Right ventricle myocardium inferior (tissue), 1 donor: ENCODE results near the gene ECM1. TPM values are rescaled to one million over a fixed set of nuclear protein-coding genes. Genes with fewer than 3 reads are reported as not detected.

Experiments
- ATAC-seq: fragments of 200-7000 bp; cut with Tn5 transposase; one replicate; pipeline ENCODE4 v1.9.1; 2020; ENCODE audit warnings: mild to moderate bottlenecking, moderate library complexity
- DNase-seq: peaks from one replicate; pipeline ENCODE4 v3.0.0; 2021; ENCODE audit errors: missing footprints
- intact Hi-C: fragments of 100-400 bp; cut with DNase I; formaldehyde crosslinking; loops from one replicate; pipeline ENCODE4 v1.11.0; 2022
- total RNA-seq: library from RNA; stranded (reverse); fragmentation: NEBNext Ultra II Directional; extraction: Animal tissue kit (Norgen Biotek cat#: 25700); gene quantifications from one replicate; pipeline ENCODE4 v1.2.1, GENCODE V29; 2021
- donor health status: DM: no; HTN: yes; CAD: no; lungs with severe emphysema.

ECM1 gene
- total RNA-seq, 1 donor from 2014 or later = 24.1 TPM

DNA sequence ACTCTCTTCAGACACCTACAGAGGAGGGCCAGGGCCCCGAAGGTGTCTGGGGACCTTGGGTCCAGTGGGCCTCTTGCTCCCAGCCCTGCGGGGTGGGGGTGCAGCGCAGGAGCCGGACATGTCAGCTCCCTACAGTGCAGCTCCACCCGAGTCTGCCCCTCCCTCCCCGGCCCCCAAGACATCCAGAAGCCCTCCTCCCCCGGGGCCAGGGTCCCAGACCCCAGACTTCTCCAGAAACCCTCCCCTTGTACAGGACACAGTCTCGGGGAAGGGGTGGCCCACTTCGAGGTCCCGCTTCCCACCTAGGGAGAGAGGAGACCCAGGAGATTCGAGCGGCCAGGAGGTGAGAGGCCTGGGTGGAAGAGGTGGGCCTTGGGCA, 45.0 kb downstream of the ECM1 start:
- DNase-seq (no peak), ATAC-seq (no peak)
- intact Hi-C loops = no loop called here

DNA sequence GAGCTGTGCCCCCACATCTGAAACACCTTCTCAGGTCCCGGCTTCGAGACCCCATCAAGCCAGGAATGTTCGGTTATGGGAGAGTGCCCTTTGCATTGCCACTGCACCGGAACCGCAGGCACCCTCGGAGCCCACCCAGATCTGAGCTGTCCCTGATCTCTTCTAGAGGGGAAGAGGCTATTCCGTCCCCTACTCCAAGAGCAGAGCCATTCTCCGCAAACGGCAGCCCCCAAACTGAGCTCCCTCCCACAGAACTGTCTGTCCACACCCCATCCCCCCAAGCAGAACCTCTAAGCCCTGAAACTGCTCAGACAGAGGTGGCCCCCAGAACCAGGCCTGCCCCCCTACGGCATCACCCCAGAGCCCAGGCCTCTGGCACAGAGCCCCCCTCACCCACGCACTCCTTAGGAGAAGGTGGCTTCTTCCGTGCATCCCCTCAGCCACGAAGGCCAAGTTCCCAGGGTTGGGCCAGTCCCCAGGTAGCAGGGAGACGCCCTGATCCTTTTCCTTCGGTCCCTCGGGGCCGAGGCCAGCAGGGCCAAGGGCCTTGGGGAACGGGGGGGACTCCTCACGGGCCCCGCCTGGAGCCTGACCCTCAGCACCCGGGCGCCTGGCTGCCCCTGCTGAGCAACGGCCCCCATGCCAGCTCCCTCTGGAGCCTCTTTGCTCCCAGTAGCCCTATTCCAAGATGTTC, 45.6 kb downstream of the ECM1 start:
- no peak for DNase-seq
- no peak for ATAC-seq
- intact Hi-C loops = no loop called here

DNA sequence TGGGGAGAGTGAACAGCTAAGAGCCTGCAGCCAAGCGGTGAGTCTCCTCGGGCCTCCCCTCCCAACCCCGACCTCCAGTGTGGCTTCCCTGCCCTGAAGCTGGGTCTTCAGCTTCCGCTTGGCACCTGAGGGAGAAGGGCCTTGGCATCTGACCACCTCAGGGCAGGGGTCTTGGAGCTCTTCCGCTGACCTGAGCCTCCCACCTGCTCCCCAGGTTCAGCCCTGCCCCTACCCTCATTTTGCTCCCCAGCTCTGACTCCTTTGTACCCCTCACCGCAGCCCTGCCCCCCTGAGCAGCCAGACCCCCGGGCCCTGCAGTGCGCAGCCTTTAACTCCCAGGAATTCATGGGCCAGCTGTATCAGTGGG, 46.2 kb downstream of the ECM1 start:
- DNase-seq = no peak
- intact Hi-C loops = no loop called here

DNA sequence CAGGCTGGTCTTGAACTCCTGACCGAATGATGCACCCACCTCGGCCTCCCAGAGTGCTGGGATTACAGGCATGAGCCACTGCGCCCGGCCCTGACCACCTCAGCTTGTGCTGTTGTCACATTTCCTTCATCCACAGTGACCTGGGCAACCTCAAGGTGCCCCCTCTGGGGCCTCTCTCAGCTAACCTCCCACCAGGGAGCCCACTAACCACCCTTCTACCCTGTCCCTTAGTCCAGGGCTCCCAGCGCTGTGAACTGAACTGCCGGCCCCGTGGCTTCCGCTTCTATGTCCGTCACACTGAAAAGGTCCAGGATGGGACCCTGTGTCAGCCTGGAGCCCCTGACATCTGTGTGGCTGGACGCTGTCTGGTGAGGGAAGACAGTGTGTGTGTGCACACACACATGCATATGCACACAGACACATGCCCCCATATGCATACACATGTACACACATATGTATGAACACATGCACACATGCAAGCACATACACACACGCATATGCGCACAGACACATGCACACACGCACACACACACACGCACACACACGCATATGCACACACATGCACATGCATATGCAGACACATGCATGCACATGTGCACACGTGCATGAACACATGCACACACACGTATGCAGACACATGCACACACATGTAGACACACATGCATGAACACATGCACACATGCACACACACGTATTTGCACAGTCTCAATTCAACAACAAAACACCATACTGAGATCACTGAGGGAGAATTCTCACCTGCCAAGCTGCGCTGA, 47.5 kb downstream of the ECM1 start:
- intact Hi-C loops = no loop called here
- ATAC-seq (no peak), DNase-seq (no peak)

More for the DNA sequence above, 46.2 kb downstream of the ECM1 start:
- ATAC-seq = no peak

DNA sequence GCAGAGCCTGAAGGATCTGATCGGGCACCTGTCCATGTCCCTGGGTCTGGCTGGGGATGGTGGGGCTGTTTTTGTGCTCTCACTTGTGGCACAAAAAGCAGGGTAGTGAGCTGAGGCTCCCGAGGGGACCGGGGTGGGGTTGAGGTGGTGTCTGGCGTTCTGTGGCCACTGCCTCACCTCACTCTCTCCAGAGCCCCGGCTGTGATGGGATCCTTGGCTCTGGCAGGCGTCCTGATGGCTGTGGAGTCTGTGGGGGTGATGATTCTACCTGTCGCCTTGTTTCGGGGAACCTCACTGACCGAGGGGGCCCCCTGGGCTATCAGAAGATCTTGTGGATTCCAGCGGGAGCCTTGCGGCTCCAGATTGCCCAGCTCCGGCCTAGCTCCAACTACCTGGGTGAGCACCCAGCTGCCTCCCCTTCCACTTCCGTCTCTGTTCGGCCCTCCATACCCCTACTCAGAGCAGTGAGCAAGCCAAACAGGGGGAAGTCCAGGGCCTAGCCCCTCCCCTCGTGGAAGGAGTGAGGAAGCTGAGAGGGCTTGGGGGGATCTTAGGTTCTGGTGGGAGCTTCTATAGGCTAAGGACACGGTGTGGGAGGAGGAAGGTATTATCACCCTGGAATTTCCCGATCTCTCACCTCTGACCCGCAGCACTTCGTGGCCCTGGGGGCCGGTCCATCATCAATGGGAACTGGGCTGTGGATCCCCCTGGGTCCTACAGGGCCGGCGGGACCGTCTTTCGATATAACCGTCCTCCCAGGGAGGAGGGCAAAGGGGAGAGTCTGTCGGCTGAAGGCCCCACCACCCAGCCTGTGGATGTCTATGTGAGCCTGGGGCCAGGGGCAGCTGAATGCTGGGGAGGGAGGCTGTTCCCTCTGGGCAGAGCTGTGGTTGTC, 48.3 kb downstream of the ECM1 start:
- intact Hi-C loops = no loop called here
- DNase-seq (no peak), ATAC-seq (no peak)

DNA sequence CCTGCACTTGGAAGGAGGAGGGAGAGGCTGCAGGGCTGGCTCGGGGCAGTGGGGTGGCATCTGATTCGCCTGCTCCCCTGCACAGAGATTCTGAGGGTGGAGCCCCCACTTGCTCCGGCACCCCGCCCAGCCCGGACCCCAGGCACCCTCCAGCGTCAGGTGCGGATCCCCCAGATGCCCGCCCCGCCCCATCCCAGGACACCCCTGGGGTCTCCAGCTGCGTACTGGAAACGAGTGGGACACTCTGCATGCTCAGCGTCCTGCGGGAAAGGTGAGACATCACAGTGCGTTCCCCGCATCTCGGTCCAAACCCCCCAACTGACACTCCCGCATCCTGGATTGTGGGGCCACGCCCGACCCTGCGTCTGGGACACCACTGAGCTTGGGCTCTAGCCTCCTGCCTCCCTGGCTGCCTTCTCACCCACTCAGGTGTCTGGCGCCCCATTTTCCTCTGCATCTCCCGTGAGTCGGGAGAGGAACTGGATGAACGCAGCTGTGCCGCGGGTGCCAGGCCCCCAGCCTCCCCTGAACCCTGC, 49.2 kb downstream of the ECM1 start:
- no peak for DNase-seq
- ATAC-seq = no peak
- intact Hi-C loops = no loop called here

DNA sequence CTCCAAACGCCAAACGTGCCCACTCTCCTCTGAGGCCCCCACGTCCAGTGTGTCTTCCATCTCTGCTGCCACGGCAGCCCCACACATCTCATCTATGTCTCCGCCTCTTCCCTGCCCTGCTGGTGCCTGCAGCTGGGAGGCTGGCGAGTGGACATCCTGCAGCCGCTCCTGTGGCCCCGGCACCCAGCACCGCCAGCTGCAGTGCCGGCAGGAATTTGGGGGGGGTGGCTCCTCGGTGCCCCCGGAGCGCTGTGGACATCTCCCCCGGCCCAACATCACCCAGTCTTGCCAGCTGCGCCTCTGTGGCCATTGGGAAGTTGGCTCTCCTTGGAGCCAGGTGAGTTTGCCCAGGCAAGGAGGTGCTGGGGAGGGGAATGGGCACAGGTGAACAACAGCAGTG, 49.9 kb downstream of the ECM1 start:
- DNase-seq (no peak), ATAC-seq (no peak)
- intact Hi-C loops = no loop called here

DNA sequence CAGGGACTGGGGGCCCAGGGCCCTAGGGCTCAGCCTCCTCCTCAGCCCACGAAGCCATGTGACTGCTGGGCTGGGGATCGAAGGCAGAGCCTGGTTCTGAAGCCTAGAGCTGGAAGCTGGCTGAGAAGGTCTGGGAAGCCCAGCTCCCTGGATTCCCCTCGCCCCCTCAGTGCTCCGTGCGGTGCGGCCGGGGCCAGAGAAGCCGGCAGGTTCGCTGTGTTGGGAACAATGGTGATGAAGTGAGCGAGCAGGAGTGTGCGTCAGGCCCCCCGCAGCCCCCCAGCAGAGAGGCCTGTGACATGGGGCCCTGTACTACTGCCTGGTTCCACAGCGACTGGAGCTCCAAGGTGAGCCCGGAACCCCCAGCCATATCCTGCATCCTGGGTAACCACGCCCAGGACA, 50.4 kb downstream of the ECM1 start:
- DNase-seq (no peak), ATAC-seq (no peak)
- intact Hi-C loops = no loop called here

DNA sequence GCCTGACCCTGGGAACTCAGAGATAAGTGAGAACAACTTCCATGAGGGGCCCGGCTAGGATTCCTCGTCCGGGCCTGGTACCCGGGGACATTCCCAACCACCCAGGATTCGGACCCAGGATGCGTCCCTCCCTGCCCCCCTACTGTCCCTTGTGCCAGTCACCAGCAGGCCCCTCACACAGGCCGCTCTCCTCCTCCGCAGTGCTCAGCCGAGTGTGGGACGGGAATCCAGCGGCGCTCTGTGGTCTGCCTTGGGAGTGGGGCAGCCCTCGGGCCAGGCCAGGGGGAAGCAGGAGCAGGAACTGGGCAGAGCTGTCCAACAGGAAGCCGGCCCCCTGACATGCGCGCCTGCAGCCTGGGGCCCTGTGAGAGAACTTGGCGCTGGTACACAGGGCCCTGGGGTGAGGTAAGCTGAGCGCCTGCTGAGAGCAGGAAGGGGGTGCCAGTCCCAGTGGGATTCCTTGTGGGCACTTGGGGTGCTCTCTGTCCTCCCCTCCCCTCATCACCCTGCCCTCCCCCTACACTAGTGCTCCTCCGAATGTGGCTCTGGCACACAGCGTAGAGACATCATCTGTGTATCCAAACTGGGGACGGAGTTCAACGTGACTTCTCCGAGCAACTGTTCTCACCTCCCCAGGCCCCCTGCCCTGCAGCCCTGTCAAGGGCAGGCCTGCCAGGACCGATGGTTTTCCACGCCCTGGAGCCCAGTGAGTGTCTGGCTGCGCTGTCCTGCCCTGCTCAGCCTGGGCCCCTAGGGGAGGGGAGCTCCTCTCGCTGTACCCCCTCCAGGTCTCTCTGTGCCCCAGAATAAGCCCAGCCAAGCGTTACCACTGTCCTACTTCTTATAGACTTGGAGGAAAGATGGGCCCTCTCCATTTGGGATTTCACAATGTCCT, 51.1 kb downstream of the ECM1 start:
- DNase-seq (peak; percentile 88), ATAC-seq (no peak)
- intact Hi-C loops = no loop called here

DNA sequence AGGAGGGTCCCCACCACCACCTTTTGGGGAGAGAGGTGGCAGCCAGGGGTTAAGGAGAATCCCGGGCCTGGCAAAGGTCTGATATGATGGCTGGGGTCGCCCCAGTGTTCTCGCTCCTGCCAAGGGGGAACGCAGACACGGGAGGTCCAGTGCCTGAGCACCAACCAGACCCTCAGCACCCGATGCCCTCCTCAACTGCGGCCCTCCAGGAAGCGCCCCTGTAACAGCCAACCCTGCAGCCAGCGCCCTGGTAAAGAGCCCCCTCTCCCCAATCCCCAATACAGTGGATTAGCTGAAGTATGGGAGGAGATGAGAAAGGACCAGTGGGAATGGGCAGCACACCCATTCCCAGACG, 51.7 kb downstream of the ECM1 start:
- DNase-seq (no peak), ATAC-seq (no peak)
- intact Hi-C loops = loop anchor here (1.0 to 10.0 kb wide), 6 partner anchors 53 to 447 kb away; partner anchors contain the start of genes ENSA, GOLPH3L and MINDY1

DNA sequence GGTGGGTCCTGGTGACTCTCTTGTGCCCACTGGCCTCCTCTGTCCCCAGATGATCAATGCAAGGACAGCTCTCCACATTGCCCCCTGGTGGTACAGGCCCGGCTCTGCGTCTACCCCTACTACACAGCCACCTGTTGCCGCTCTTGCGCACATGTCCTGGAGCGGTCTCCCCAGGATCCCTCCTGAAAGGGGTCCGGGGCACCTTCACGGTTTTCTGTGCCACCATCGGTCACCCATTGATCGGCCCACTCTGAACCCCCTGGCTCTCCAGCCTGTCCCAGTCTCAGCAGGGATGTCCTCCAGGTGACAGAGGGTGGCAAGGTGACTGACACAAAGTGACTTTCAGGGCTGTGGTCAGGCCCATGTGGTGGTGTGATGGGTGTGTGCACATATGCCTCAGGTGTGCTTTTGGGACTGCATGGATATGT, 52.1 kb downstream of the ECM1 start:
- peak; percentile 90 for DNase-seq
- intact Hi-C loops = loop anchor here (1.0 to 10.0 kb wide), 6 partner anchors 53 to 447 kb away; partner anchors contain the start of genes ENSA, GOLPH3L and MINDY1
- ATAC-seq = peak; percentile 18

DNA sequence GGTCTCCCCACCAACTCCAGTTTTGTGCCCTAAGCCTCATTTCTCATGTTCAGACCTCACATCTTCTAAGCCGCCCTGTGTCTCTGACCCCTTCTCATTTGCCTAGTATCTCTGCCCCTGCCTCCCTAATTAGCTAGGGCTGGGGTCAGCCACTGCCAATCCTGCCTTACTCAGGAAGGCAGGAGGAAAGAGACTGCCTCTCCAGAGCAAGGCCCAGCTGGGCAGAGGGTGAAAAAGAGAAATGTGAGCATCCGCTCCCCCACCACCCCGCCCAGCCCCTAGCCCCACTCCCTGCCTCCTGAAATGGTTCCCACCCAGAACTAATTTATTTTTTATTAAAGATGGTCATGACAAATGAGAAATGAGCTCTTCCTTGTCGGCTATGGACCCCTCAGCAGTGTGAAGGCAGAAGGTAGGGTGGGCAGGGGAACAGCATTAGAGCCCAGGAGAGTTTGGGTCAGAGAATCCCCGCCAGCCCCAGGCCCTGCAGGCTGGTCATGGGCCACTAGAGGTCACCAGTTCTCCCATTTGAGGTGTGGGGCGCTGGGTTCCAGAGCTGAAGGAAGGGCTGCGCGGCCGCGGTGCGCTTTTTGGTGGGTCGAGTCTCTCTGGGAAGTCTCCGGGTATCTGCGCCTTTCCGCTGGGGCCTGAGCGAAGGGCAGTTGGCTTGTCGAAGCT, 52.8 kb downstream of the ECM1 start:
- DNase-seq (peak; percentile 94), ATAC-seq (peak; percentile 57)
- intact Hi-C loops = loop anchor here (1.0 to 10.0 kb wide), 7 partner anchors 18 to 446 kb away; partner anchors contain the start of genes ENSA, GOLPH3L and MINDY1

DNA sequence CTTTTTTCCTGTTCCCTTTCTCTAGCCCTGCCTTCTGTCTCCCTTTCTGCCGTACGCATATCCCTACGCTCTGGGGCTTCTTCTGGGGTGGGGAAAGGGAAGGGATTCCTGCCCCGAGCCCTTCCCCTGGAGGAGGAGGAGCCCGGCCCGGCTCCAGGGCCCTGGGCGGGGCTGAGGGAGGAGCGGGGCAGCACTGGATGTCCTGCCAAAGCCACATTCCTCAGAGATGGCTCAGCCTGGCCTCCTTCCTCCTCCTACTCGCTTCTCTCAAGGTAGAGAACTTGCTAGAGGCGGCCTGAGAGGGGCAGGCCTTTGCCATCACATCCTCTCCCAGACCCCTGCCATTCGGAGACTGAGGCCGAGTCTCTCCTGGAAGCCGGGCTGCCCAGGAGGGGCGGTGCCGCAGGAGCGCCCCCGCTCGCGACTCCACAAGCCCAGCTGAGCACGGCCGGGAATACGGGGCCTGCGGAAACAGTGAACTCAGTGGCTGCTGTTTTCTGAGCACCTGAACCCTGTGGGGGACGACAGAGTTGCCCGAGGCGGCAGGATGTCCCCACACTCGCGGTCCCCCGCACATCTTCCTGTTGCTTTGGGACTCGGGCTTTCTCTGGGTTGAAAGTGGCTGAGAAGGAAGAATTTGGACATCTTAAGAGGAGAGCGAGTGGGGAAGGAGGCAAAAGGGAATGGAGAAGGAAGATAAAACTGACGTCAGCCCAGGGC, 53.5 kb downstream of the ECM1 start:
- peak; percentile 91 for ATAC-seq
- intact Hi-C loops = loop anchor here (1.0 to 10.0 kb wide), 6 partner anchors 17 to 445 kb away; partner anchors contain the start of genes ENSA, GOLPH3L and MINDY1
- peak; percentile 95 for DNase-seq

DNA sequence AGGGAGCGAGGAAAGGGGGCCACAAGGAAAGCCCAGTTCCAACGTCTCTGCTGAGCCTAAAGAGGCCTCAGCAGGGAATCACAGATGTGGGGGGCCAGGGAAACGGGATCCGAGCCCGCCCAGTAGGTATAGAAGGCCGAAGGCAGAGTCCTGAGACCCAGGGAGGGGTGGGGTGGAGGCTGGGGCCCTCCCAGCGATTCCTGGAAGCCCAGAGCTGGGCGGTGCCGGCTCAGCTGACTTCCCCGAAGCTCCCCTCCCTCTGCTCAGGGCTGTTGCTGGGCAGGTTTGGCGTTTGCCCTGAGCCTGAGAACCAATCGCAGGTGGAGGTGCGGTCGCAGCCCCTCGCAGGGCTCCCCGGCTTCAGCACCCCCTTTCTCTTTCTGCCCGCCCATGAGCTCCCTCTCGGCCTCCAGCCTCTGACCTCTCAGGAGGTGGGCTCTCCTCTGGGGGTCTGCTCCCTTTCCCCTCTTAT, 54.1 kb downstream of the ECM1 start:
- intact Hi-C loops = loop anchor here (1.0 to 10.0 kb wide), 6 partner anchors 16 to 445 kb away; partner anchors contain the start of genes ENSA, GOLPH3L and MINDY1
- DNase-seq (peak; percentile 97), ATAC-seq (peak; percentile 87)

DNA sequence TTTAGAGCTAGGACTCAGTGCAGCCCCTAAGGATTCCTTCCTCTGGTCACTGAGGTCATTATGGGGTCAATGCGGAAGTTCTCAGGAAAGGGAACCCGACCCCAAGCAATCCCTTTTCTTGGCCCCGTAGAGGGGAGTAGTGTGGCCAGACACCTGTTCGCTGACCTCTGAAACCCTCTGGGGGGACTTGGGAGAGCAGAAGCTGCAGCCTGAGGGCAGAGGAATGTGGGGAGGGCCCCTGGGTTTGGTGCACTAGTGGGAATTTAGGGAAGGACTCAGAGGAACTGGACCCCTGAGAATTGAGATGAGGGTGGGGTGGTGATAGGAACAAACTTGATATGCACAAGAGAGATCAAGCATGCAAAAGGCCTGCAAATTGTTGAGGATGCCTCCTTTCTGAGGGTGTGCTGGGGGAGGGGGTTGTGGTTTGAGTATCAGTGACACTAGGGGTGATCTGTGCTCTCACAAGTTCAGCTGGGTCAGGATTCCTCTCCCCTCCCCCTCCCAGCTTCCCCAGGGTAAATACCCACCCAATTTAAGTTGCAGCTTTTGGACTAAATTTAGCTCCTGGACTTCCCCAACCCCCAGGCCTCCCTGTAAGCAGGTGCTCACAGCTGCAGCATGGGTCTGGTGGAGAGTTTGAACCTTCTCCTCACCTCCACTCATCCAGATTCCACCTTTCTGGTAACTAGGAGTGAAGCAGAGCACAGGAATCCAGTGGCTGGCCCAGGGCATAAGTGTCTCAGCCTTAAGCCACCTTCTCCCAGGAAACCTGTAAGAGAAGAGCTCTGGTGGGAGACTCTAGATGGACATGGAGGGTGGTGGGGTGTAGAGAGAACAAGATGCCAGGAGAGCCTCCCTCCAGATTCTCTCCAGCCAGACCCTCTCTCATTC, 54.8 kb downstream of the ECM1 start:
- ATAC-seq (no peak), DNase-seq (no peak)
- intact Hi-C loops = loop anchor here (10.0 kb wide), 1 partner anchor 252 kb away; no protein-coding TSS in a partner anchor
